GM12878 (cell line): Measurements from ENCODE around the gene QSOX2. TPM values are rescaled to one million over a fixed set of nuclear protein-coding genes. Genes with fewer than 3 reads are reported as not detected.

Experiments used
- ATAC-seq: fragments of 200-7000 bp; cut with Tn5 transposase; 3 replicates; pipeline ENCODE4 v1.9.1; 2020; ENCODE audit warnings: mild to moderate bottlenecking, moderate library complexity
- BruUV-seq: library from RNA; stranded (reverse); fragments of 400-500 nt; replicated peaks from 2 replicates; lab custom pipeline; 2021; lab: Mats Ljungman, UMichigan
- CTCF ChIA-PET: fragments of 300-600 bp; sonication (Branson Sonifier 250); formaldehyde crosslinking; extraction: SDS; loops from one replicate; lab custom pipeline; 2021; ENCODE audit warnings: inconsistent platforms; lab: Yijun Ruan, JAX
- POLR2A ChIA-PET: fragments of 350-600 bp; formaldehyde crosslinking; extraction: SDS; loops from one replicate; lab custom pipeline; 2021; ENCODE audit warnings: inconsistent platforms; lab: Charles Lee
- RAD21 ChIA-PET: fragments of 300-600 bp; sonication (Branson Sonifier 250); formaldehyde crosslinking; loops from one replicate; lab custom pipeline; 2023; ENCODE audit warnings: antibody characterized with exemption; ENCODE audit not compliant: unreplicated experiment; lab: Charles Lee
- SMC1A ChIA-PET: fragments of 300-600 bp; sonication (Branson Sonifier 250); formaldehyde crosslinking; loops from one replicate; lab custom pipeline; 2023; ENCODE audit not compliant: unreplicated experiment, uncharacterized antibody; lab: Charles Lee
- DNase-seq: peaks from one replicate; pipeline ENCODE4 v3.0.0-alpha.2; 2011; ENCODE audit warnings: low read depth, low spot score
- FAIRE-seq: peaks from 3 replicates; lab custom pipeline; 2011; peaks lifted over from hg19 to GRCh38; lab: Jason Lieb, UNC
- H2AFZ ChIP-seq: 2 replicates; pipeline ENCODE4 v1.6.0; 2011; ENCODE audit warnings: low read depth, low read length, control low read depth; ENCODE audit not compliant: control insufficient read depth
- H3K27ac ChIP-seq: 2 replicates; pipeline ENCODE4 v1.5.1; 2011; ENCODE audit warnings: control low read depth; ENCODE audit not compliant: control insufficient read depth, insufficient read depth
- H3K27me3 ChIP-seq, 2 experiments: replicated peaks in 1 of 2; 2 replicates each; pipeline versions ENCODE4 v1.6.0 to v1.6.1; 2011; ENCODE audit warnings: low read length in 1 of 2; ENCODE audit not compliant: control insufficient read depth in 2 of 2, insufficient read depth in 2 of 2
- H3K36me3 ChIP-seq, 2 experiments: 2 replicates each; pipeline ENCODE4 v1.5.1; 2011; ENCODE audit warnings: low read length in 1 of 2; ENCODE audit not compliant: control insufficient read depth in 2 of 2, insufficient read depth in 2 of 2
- H3K4me1 ChIP-seq: 2 replicates; pipeline ENCODE4 v1.6.1; 2011; ENCODE audit warnings: mild to moderate bottlenecking, low read length, moderate library complexity, mixed read lengths; ENCODE audit not compliant: control insufficient read depth, insufficient read depth
- H3K4me2 ChIP-seq: 2 replicates; pipeline ENCODE4 v1.6.0; 2011; ENCODE audit warnings: control low read depth; ENCODE audit not compliant: control insufficient read depth, insufficient read depth
- H3K4me3 ChIP-seq: fragments of 200-600 bp; sonication (generic); 2 replicates; pipeline ENCODE4 v1.5.1; 2016
- H3K79me2 ChIP-seq: 2 replicates; pipeline ENCODE4 v1.6.0; 2011; ENCODE audit warnings: low read length; ENCODE audit not compliant: control insufficient read depth, insufficient read depth
- H3K9ac ChIP-seq: 2 replicates; pipeline ENCODE4 v1.8.0; 2011; ENCODE audit warnings: low read length, control low read depth, mixed read lengths; ENCODE audit not compliant: control insufficient read depth, insufficient read depth
- H3K9me3 ChIP-seq: replicated peaks from 3 replicates; pipeline ENCODE4 v1.5.1; 2011; ENCODE audit warnings: mild to moderate bottlenecking, low read length; ENCODE audit not compliant: control insufficient read depth, insufficient read depth
- H4K20me1 ChIP-seq: 2 replicates; pipeline ENCODE4 v1.6.0; 2011; ENCODE audit not compliant: control insufficient read depth, insufficient read depth
- ASH2L ChIP-seq: fragments of 300-600, 200-600 bp; sonication (generic); IDR thresholded peaks from 2 replicates; pipeline ENCODE4 v1.6.1; 2017; ENCODE audit warnings: low read depth, mild to moderate bottlenecking, borderline replicate concordance
- BHLHE40 ChIP-seq, 2 experiments: fragments of 450-650 bp in 1 of 2; IDR thresholded peaks; 2 replicates each; pipeline ENCODE4 v1.6.1; 2011 to 2017; ENCODE audit warnings: low read depth in 2 of 2, borderline replicate concordance in 1 of 2, improper control_type of control experiment in 1 of 2, low read length in 1 of 2, mild to moderate bottlenecking in 1 of 2
- EGR1 ChIP-seq, 2 experiments: IDR thresholded peaks; 1 replicate in 1 of 2; 2 replicates in 1 of 2; pipeline ENCODE4 v1.6.1; 2011 to 2012; ENCODE audit warnings: low read depth in 2 of 2, low read length in 2 of 2, borderline replicate concordance in 1 of 2, mild to moderate bottlenecking in 1 of 2, moderate library complexity in 1 of 2
- ESRRA ChIP-seq: IDR thresholded peaks from 2 replicates; pipeline ENCODE4 v1.6.1; 2012; ENCODE audit warnings: mild to moderate bottlenecking, low read length, improper control_type of control experiment
- HCFC1 ChIP-seq: fragments of 150-350 bp; IDR thresholded peaks from 2 replicates; pipeline ENCODE4 v1.6.1; 2014; ENCODE audit warnings: low read length
- MEF2A ChIP-seq: IDR thresholded peaks from 2 replicates; pipeline ENCODE4 v1.6.1; 2011; ENCODE audit warnings: low read depth, mild to moderate bottlenecking, low read length, moderate library complexity; ENCODE audit not compliant: insufficient read depth
- MXI1 ChIP-seq: fragments of 150-350 bp; IDR thresholded peaks from 2 replicates; pipeline ENCODE4 v1.6.1; 2011; ENCODE audit warnings: low read depth, mild to moderate bottlenecking, inconsistent platforms, low read length, improper control_type of control experiment
- NFIC ChIP-seq: IDR thresholded peaks from 2 replicates; pipeline ENCODE4 v1.6.1; 2012; ENCODE audit warnings: low read depth, mild to moderate bottlenecking, inconsistent platforms, low read length, moderate library complexity
- NFYB ChIP-seq: IDR thresholded peaks from 2 replicates; pipeline ENCODE4 v1.6.1; 2011; ENCODE audit warnings: low read depth, mild to moderate bottlenecking, low read length, improper control_type of control experiment, moderate library complexity; ENCODE audit not compliant: insufficient read depth
- NRF1 ChIP-seq: conservative IDR thresholded peaks from 2 replicates; pipeline ENCODE4 v1.6.1; 2011; ENCODE audit warnings: mild to moderate bottlenecking, low read depth, low read length, improper control_type of control experiment
- PAX5 ChIP-seq: IDR thresholded peaks from 2 replicates; pipeline ENCODE4 v1.6.1; 2011; ENCODE audit warnings: low read depth, low read length, borderline replicate concordance
- RUNX3 ChIP-seq: IDR thresholded peaks from 2 replicates; pipeline ENCODE4 v1.6.1; 2012; ENCODE audit warnings: low read length, inconsistent platforms
- SMARCA5 ChIP-seq: fragments of 450-650 bp; IDR thresholded peaks from 2 replicates; pipeline ENCODE4 v1.6.1; 2017; ENCODE audit warnings: mild to moderate bottlenecking
- TAF1 ChIP-seq: IDR thresholded peaks from 2 replicates; pipeline ENCODE4 v1.6.1; 2011; ENCODE audit warnings: mild to moderate bottlenecking, low read depth, low read length, borderline replicate concordance
- TARDBP ChIP-seq: IDR thresholded peaks from 2 replicates; pipeline ENCODE4 v1.6.1; 2016; ENCODE audit warnings: borderline replicate concordance
- TCF7 ChIP-seq: IDR thresholded peaks from 2 replicates; pipeline ENCODE4 v1.6.1; 2014; ENCODE audit warnings: antibody characterized with exemption, borderline replicate concordance
- ZNF207 ChIP-seq: fragments of 450-650 bp; IDR thresholded peaks from 2 replicates; pipeline ENCODE4 v1.6.1; 2014; ENCODE audit warnings: antibody characterized with exemption, mild to moderate bottlenecking, borderline replicate concordance
- ZNF384 ChIP-seq: IDR thresholded peaks from 2 replicates; pipeline ENCODE4 v1.6.1; 2012; ENCODE audit warnings: low read depth, mild to moderate bottlenecking, low read length, improper control_type of control experiment, borderline replicate concordance
- ZSCAN29 ChIP-seq: fragments of 450-650 bp; IDR thresholded peaks from 2 replicates; pipeline ENCODE4 v1.6.1; 2017; ENCODE audit warnings: mild to moderate bottlenecking, moderate library complexity
- WGBS: methylation state at CpG from one replicate; pipeline ENCODE4 v1.1.6; 2016; ENCODE audit warnings: low lambda C conversion rate; ENCODE audit not compliant: insufficient replicate concordance, insufficient coverage; ENCODE audit errors: missing lambda C conversion rate; 5-methylcytosine and 5-hydroxymethylcytosine counted together
- in situ Hi-C: fragments of 300-500 bp; cut with MboI; formaldehyde crosslinking; loops from 9 replicates; pipeline ENCODE4 v1.14.3; 2018; ENCODE audit warnings: mixed read lengths
- intact Hi-C: fragments of 100-400 bp; cut with micrococcal nuclease; formaldehyde crosslinking; loops from one replicate; pipeline ENCODE4 v1.14.2; 2022; ENCODE audit not compliant: unreplicated experiment
- polyA plus RNA-seq, 11 experiments: library from polyadenylated mRNA; depleted of rRNA in 4 of 11; unstranded in 6 of 11; stranded (reverse) in 5 of 11; fragments of >200 nt; fragmentation: Nextera tagmentation in 4 of 11; fragmentation: Illumina TruSeq in 1 of 11; extraction: Ambion mirVana in 4 of 11; extraction: Trizol in 1 of 11; gene quantifications; 1 replicate in 1 of 11; 2 replicates in 10 of 11; pipeline versions ENCODE4 v1.2.1 to v1.2.3, GENCODE V29; 2011 to 2016; ENCODE audit warnings: inconsistent platforms in 2 of 11, missing spikeins in 2 of 11, low read depth in 1 of 11
- total RNA-seq, 4 experiments: library from RNA; depleted of rRNA in 3 of 4; stranded (reverse); fragments of >200 nt in 3 of 4; fragmentation: Illumina TruSeq in 1 of 4; extraction: Trizol in 1 of 4; gene quantifications; 2 replicates each; pipeline versions ENCODE4 v1.2.1 to v1.2.3, GENCODE V29; 2013 to 2021
- TF ChIP-seq, protein P1 (sequence below): IDR thresholded peaks from 2 replicates; pipeline ENCODE4 v1.6.1; 2012; ENCODE audit warnings: low read depth, low read length, improper control_type of control experiment
- TF ChIP-seq, protein P2 (sequence below): IDR thresholded peaks from 2 replicates; pipeline ENCODE4 v1.6.1; 2012; ENCODE audit warnings: low read depth, low read length, improper control_type of control experiment
- TF ChIP-seq, protein P3 (sequence below): IDR thresholded peaks from 2 replicates; pipeline ENCODE4 v1.6.1; 2012; ENCODE audit warnings: low read depth, low read length, improper control_type of control experiment

Gene QSOX2
- total and polyA plus RNA-seq, 10 of the 15 experiments (the other 5 are each of a cell fraction or from before 2014, with no cell fraction given) = 0.34 to 16.1 (median 8.2) TPM

DNA sequence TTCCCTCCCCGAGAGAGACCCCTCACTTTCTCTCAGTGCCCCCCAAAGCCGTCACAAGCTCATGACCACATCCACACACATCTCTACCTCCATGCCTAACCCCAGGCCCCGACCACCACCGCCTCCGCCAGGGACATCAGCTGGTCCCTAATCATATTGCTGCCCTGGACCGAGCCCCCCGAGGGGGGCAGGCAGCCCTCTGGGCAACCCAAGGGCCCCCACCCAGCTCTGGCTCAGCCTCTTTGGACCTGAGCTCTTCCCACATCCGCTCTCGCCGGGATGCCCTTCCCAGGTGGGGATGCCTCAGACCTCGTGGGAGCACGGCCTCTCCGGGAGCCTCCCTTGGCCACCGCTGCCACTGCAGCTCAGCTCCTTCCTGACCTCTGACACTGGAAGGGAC, 59.2 kb downstream of the QSOX2 start (continued):
- no peak for TF ChIP-seq SMARCA5
- TF ChIP-seq EGR1 (IDR thresholded peaks at IDR 0.05; ENCODE audit: borderline replicate concordance in 1 of 2, low read depth in 2 of 2, low read length in 2 of 2) = no peak
- TF ChIP-seq ZSCAN29 = no peak
- TF ChIP-seq, protein P1, sequence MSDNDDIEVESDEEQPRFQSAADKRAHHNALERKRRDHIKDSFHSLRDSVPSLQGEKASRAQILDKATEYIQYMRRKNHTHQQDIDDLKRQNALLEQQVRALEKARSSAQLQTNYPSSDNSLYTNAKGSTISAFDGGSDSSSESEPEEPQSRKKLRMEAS = no peak
- no peak for TF ChIP-seq NRF1
- no peak for TF ChIP-seq RUNX3
- no peak for TF ChIP-seq NFIC
- no peak for TF ChIP-seq TARDBP
- TF ChIP-seq NFYB = no peak

DNA sequence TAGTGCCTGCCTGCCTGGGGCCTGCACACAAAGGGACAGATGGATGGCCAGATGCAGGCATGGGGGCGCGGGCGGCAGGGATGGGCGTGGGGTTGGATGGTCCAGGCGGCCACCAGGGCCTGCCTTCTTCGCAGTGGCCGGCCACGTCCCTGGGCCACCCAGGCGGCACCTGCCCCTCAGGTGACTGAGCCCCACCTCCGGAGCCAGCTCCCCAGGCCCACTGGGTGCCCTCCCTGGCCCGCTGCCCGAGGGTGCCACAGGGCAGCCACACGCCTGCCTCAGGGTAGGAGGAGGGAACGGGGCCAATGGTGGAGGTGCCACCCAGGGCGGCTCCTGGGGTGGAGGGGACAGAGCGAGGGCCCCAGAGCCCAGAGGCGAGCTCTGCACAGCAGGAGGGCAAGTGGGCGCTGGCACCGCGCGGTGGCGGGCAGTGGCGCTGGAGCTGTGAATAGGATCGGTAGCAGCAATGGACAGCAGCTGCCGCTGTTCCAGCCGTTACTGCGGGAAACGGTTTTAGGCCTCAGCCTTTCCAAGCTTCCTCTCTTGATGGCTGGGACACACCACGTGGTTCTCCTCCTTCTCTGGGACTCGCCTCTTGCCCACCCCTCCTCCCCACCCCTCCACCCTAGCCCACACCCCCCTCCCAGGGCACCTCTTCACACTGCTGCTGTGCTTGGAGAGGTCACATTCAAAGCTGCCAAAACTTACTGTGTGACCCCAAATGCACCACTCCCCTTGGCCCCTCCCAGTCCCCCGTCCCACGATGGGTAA, 59.8 kb downstream of the QSOX2 start:
- in situ Hi-C loops = no loop called here
- BruUV-seq = no TSS peak
- WGBS = 45% methylated on average over 31 of the region's 32 CpGs

More for the DNA sequence above, 59.8 kb downstream of the QSOX2 start:
- Histone ChIP-seq H3K36me3 (no peaks in the 10 kb centered on the region), H3K9ac (no peak overlapping the region), H3K79me2 (no peaks in the 10 kb centered on the region), H4K20me1 (no peaks in the 10 kb centered on the region), H3K4me2 (no peak overlapping the region), H3K27ac (no peak overlapping the region), H3K9me3 (no peaks in the 10 kb centered on the region), H3K27me3 (no peaks in the 10 kb centered on the region; a peak in 3 of 4 replicates), H3K4me1 (no peaks in the 10 kb centered on the region), H2AFZ (no peak overlapping the region), H3K4me3 (no peak overlapping the region)
- ChIA-PET RAD21 (no interaction called here), CTCF (interaction anchor here (0.7 to 1.1 kb wide), 2 partner anchors 32 to 65 kb away, joined by 3 to 4 read pairs; no protein-coding TSS in a partner anchor), POLR2A (no interaction called here), SMC1A (no interaction called here)
- TF ChIP-seq MXI1 (no peak), TCF7 (no peak), PAX5 (no peak), ZNF207 (no peak), TARDBP (no peak), ZNF384 (no peak), ESRRA (no peak), MEF2A (no peak), HCFC1 (no peak), ASH2L (no peak), TAF1 (no peak), BHLHE40 (IDR thresholded peaks at IDR 0.05; ENCODE audit: borderline replicate concordance in 1 of 2, low read depth in 2 of 2, low read length in 1 of 2) (no peak)
- TF ChIP-seq, protein P2, sequence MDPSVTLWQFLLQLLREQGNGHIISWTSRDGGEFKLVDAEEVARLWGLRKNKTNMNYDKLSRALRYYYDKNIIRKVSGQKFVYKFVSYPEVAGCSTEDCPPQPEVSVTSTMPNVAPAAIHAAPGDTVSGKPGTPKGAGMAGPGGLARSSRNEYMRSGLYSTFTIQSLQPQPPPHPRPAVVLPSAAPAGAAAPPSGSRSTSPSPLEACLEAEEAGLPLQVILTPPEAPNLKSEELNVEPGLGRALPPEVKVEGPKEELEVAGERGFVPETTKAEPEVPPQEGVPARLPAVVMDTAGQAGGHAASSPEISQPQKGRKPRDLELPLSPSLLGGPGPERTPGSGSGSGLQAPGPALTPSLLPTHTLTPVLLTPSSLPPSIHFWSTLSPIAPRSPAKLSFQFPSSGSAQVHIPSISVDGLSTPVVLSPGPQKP = no peak
- TF ChIP-seq, protein P3, sequence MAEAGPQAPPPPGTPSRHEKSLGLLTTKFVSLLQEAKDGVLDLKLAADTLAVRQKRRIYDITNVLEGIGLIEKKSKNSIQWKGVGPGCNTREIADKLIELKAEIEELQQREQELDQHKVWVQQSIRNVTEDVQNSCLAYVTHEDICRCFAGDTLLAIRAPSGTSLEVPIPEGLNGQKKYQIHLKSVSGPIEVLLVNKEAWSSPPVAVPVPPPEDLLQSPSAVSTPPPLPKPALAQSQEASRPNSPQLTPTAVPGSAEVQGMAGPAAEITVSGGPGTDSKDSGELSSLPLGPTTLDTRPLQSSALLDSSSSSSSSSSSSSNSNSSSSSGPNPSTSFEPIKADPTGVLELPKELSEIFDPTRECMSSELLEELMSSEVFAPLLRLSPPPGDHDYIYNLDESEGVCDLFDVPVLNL = no peak
- DNase-seq (no peak), FAIRE-seq (no peak), ATAC-seq (no peak)
- intact Hi-C loops = no loop called here
